ENCODE measurements around the gene CMSS1.

CMSS1 gene

DNA sequence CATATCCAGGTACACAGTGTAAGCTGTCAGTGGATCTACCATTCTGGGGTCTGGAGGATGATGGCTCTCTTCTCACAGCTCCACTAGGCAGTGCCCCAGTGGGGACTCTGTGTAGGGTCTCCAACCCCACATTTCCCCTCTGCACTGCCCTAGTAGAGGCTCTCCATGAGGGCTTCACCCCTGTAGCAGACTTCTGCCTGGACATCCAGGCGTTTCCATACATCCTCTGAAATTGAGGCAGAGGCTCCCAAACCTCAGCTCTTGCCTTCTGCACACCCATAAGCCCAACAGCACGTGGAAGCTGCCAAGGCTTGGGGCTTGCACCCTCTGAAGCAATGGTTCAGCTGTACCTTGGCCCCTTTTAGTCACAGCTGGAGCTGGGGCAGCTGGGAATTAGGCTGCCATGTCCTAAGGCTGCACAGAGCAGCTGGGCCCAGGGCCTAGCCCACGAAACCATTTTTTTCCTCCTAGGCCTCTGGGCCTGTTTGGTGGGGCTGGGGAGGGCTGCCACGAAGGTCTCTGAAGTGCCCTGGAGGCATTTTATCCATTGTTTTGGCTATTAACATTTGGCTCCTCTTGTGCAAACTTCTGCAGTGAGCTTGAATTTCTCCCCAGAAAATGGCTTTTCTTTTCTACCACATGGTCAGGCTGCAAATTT is 362.2 kb downstream of the CMSS1 start:
- DNase-seq (ENCODE audit: low spot score) = no peak

DNA sequence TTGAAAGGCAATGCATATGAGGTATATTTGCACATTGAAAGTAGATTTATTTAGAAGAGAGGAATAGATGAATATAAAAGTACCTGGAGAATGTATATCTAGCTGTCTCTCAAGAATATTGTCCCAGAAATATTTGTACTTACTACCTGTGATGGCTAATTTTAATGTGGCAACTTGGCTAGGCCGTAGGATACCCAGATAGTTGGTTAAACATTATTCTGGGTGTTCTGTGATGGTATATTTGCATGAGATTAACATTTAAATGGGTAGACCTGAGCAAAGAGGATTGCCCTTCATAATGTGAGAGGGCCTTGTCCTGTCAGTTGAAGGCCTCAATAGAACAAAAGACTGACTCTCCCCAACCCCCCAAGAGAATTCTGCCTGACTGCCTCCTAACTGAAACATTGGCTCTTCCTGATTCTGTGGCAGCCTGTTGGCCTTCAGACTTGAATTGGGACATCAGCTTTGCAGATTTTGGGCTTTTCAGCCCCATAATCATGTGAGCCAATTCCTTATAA is 366.0 kb downstream of the CMSS1 start:
- DNase-seq (ENCODE audit: low spot score) = no peak

DNA sequence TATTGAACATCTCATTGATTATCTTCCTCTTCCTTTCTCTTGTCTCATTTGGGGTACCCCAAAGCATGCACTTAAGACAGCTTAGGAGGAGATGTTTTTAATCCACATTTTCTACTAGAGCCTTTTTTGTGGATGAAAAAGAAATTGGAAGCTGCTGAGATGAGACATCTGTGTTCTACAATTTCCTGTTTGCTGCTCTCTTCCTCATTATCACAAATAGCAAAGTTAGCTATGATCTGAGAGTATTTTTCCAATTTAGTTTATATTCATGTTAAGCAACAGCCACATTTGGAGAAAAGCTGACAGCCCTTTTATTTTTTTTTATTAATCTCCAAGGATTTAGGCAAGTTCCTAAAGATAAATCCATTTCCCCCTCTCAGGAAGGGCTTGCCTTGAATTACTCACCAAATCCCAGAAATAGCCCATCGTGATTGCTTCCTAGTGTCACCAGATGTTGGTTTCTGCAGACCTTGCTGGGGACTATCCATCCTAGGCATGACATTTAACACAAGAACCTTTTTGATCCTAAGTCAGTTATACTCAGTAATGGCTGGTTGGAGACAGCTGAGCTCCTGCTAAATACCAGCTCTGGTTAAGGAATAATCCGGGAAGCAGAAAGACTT is 367.4 kb downstream of the CMSS1 start:
- no peak for DNase-seq (ENCODE audit: low spot score)

DNA sequence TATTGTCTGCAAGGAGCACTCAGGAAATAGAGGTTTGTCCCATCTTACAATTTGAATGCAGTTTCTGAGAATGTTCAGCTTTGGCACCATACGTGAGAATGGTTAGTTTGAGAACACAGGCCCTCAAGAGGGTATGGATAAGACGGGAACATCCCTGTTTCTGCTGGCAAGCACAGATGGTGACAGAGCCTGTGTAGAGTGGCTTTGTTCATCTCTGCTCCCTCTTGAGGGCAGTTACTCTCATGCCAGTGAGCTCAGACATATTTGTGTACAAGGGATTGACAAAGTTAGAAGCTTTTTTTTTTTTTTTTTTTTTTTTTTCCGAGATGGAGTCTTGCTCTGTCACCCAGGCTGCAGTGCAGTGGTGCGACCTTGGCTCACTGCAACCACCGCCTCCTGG is 368.2 kb downstream of the CMSS1 start:
- no peak for DNase-seq (ENCODE audit: low spot score)

DNA sequence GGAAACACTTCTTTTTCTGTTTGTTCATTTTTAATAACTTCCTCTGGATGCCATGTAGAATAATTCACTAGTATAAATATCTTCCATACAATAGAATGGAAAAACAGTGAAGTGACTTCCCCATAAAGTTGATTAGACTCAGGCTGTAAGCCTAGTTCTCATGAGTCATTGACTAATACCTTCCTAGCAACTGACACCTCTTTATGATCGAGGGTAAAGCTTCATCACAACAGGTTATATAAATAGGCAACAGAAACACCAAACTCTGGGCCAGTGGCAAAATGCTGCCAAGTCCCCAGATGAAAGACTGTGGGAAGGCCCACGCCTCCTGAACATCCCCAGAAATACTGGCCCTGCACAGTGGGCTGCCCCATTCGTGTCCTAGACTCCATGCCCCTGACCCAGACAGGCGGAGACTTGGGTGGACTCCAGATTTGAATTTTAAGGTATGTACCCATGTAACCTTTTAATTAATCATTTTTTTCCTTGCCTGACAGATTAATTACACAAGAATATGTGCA is 371.8 kb downstream of the CMSS1 start:
- DNase-seq (ENCODE audit: low spot score) = no peak

DNA sequence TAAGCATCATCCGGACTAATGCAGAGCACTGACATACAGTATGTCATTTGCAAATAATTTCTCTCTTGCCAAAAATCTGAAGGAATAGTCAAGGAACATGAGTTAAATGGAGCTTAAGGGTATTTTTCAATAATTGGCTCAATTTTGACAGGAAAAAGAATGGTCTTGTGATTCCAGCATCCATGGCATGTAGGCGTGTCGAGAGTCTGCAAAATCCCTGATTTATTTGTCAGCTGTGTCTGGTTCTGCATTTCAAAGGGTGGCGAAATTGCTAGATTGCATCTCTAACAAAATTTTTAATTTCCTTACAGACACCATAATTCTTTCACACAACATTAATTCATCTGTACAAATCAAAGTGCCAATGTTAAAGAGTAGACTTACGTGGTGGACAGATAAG is 377.7 kb downstream of the CMSS1 start:
- no peak for DNase-seq (ENCODE audit: low spot score)

DNA sequence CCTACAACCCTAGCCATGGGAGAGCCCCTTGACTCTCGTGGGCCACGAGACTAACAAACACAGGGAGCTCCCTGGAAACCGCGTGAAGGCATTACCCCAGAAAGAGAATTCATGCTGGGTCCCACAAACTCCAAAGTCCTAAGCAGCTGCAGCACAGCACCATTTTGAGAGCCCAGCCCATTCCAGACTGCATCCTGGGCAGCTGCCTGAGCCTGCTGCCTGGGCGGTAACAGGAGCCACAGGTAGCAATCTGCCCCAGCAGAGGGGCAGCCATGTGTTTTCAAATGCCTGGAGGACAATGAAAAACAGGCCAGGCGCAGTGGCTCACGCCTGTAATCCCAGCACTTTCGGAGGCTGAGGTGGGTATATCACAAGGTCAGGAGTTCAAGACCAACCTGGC is 380.2 kb downstream of the CMSS1 start:
- DNase-seq (ENCODE audit: low spot score) = no peak

DNA sequence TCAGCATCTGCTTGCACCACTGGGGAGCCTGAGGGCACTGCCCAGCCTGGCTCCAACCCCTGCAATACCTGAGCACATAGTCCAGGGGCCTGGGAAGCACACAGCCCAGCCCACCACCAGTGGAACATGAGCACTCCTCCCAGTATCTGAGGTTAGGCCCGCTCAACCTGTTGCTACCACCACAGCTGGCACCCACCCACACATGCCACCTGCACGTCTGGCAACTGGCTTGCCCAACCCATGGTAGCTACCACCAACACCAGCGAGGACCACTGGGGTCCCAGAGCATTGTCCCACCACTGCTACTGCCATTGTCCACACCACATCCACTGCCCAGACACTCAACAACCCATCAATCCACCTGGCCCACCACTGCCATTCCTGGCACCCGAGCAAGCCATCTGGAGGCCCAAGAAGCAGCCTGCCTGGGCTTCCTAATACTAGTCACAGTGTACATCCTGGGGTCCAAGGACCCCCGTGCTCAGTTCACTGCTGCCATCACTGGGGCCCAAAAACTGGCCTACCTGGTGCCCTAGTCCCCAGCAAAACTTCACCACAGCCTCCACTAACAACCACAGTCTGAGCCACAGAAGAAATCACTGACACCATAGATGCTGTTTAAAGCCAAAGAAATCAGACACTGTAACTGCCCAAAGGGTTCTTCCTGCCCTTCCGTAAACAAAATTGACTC is 381.1 kb downstream of the CMSS1 start:
- DNase-seq (ENCODE audit: low spot score) = no peak

DNA sequence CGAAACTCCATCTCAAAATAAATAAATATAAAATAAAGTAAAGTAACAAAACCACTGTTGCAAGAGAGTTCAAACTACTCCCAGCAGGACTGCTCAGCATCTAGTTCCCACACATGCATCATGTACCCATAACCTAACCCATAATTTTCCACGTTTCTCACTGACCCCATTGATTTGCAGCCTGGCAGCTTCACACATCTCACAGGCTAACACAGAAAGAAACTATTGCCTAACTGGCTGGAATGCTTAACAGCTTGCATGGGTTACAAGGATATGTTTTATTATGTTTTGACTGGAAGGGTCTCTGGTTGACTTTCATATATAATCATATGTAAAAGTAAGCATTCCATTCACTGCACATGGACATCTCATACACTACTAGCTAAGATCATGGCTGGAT is 387.5 kb downstream of the CMSS1 start:
- no peak for DNase-seq (ENCODE audit: low spot score)

DNA sequence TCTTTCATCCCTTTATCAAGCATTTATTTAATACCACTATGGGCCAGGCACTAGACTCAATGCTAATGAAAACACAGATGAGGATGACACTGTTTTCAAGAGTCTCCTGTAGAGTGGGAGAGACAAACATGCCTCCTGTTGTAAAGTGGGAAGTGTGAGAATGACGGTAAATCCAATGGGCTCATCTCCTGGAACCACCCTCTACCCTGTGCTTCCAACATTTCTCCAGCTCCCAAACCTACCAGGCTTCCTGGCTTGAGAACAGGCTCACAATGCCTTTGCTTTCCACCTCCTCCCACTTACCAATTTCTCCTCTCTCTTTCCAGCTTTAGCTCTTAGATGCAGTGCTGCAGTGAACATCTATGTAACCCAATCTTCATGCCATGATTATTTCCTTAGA is 389.0 kb downstream of the CMSS1 start:
- DNase-seq (ENCODE audit: low spot score) = no peak

DNA sequence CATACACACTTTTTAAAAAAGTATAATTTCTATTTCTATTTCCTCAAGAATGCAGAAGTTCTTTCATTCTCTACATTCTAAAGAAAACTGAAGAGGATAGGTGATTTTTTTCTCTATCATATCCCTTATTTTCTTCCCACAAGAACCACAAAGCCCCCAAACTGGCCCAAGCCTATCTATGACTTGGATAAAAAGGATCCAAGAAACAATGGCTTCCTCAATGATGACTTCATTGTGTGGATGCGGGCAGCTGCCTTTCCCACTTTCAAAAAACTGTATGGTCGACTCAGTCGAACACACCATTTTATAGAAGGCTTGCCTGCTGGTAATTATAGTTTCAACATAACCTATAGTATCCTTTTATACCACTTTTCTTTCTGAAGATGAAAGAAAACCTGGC is 390.2 kb downstream of the CMSS1 start:
- DNase-seq (ENCODE audit: low spot score) = no peak

DNA sequence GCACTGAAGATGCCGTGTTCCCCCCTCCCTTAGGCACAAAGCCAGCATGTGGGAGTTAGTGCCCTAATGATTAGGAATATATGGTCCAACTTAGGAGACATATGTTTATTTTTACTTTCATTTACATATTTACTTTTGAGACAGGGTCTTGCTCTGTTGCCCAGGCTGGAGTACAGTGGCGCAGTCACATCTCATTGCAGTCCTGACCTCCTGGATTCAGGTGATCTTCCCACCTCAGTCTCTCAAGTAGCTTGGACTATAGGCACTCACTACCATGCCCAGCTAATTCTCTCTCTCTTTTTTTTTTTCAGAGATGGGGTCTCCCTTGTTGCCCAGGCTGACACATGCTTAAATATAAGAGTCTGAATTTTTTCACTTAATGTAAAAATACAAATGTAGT is 391.5 kb downstream of the CMSS1 start:
- no peak for DNase-seq (ENCODE audit: low spot score)

DNA sequence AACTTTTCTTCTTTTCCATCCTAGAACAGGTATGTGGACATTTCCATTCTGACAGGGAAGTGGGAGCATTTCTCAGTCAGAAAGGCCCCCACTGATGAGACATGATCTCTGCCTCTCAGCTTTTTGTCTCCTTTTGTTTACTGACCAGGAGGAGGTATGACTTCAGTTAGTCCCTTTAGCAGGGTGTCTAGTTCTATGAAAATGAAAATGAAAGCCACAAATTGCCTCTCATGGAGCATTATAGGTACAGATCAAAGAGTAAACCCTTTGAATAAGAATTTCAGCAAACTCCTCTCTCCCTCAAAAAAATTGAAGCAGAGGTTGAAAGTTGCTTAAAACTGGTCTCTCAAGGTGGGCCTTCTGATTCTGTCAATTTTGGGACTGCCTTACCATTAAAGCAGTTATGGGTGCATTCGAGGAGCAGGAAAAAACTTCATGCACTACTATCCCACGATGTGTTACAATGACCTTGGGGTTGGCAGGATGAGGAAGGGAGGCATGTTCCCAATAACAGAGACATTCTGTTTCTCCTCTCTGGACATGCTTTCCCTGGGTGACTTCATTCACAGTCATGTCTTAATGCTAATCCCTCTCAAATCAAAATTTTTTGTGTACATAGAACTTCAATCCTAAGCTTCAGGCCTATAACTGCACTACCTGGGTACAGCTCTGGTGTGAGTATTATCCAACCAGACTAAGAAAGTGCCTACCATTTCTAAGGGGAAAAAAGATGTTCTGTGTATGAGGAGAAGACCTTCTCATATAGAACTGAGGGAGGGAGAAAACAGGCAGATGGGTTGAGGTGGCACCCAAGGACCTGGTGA is 392.5 kb downstream of the CMSS1 start:
- no peak for DNase-seq (ENCODE audit: low spot score)

DNA sequence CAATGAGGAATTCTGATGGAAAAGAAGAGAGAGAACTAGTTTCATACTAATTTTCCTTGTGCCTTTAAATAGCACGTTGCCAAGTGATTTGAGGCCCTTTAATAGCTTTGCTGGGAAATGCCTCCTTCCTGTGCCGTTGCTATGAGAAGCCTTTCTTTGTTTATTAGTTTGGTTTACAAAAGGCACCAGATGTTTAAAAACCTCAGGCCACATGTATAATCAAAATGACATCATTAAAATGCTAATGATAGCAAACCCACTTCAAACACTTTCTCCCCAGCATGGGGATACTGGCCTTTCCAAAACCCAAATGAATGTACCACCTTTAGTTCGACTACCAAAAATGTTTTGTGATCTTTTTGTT is 393.1 kb downstream of the CMSS1 start:
- no peak for DNase-seq (ENCODE audit: low spot score)

DNA sequence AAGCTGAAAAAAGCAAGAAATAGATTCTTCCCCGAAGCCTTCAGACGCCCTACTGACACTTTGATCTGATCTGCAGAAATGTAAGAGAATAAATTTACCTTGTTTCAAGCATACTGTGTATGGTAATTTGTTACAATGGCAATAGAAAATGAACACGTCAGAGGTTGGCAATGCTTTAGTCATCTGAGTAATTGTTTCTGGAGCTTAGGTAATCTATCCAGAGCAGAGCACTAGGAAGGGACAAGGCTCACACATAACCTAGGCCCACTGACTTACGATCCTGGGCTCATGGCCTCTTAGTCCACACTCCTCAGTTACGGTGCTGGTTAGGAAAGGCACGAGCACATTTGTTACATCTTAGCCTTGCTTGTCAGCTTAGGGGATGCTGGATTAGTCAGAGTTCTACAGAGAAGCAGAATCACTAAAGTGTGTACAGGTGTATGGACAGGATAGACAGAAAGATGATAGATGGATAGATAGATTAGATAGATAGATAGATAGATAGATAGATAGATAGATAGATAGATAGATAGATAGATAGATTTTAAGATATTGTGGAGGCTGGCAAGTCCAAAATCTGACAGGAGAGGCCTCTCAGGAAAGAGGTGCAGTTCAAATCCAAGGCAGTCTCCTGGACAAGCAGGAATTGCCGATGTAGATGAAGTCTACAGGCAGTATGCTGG is 396.4 kb downstream of the CMSS1 start:
- DNase-seq (ENCODE audit: low spot score) = peak; percentile 12

DNA sequence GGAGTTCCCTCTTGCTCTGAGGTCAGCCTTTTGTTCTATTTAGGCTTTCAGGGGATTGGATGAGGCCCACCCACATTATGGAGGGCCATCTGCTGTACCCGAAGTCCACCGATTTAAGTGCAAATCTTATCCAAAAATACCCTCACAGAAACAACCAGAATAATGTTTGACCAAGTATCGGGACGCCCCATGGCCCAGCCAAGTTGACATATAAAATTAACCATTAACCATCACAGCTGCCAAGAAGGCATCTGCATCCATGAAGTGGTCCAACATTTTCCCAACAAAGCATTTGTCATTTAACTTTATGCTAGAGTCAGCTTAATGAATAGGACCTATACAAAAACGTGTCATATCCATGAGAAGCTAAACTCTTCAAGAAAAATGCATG is 396.9 kb downstream of the CMSS1 start:
- DNase-seq (ENCODE audit: low spot score) = no peak

DNA sequence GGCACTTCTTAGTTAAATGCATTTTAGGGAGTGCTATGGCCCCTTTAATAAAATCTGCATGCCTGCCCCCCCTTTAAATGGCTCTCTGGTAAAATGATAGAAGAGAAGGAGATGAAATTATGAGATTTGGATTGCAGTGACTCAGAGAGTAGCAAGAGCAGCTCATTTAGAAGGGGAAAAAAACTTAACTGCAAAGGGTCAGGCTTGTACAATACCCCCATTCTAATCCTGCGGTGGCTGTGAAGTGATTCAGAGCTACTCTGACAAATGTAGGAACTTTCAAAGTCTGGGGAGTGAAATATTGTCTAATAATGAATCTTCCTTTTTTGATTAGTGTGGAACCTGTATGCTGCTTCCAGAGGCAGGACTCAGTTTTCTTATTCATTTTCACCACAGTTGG is 399.1 kb downstream of the CMSS1 start:
- DNase-seq (ENCODE audit: low spot score) = no peak

DNA sequence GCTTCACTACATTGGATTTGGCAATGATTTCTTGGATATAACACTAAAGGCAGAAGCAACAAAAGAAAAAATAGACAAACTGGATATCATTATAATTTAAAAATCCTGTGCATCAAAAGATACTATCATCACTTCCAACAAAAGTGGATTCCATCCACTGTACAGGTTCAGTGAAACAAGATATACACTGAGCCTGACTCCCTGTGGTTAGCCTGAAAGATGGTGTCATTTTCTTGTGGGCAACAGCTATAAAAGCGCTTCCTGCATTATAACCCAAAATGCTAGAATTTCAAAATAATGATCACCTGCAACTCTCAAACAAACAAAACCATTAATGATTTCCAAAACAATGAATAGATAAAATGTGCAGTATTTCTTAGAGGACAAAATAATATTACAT is 403.5 kb downstream of the CMSS1 start:
- no peak for DNase-seq (ENCODE audit: low spot score)

DNA sequence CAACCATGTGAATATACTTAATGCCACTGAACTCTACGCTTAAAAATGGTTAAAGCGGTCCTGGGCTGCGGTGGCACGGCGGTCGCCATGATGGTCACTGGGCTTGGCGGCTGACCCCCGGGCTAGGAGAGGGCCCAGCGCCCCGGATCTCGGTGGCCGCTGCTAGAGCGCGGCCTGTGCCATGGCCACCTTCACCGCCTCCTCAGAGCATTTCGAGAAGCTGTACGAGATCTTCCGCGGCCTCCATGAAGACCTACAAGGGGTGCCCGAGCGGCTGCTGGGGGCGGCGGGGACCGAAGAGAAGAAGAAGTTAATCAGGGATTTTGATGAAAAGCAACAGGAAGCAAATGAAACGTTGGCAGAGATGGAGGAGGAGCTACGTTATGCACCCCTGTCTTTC is 407.5 kb downstream of the CMSS1 start:
- no peak for DNase-seq (ENCODE audit: low spot score)

DNA sequence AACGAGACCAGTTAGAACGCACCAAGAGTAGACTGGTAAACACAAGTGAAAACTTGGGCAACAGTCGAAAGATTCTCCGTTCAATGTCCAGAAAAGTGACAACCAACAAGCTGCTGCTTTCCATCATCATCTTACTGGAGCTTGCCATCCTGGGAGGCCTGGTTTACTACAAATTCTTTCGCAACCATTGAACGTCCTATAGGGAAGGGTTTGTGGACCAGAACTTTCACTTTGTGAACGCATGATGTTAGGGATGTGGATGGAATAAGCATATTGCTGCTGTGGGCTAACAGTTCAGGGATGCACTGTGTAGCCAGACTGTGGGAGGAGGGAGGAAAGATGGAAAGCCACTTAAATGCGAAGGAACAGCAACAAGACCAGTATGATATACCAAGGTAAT is 408.2 kb downstream of the CMSS1 start:
- DNase-seq (ENCODE audit: low spot score) = no peak

DNA sequence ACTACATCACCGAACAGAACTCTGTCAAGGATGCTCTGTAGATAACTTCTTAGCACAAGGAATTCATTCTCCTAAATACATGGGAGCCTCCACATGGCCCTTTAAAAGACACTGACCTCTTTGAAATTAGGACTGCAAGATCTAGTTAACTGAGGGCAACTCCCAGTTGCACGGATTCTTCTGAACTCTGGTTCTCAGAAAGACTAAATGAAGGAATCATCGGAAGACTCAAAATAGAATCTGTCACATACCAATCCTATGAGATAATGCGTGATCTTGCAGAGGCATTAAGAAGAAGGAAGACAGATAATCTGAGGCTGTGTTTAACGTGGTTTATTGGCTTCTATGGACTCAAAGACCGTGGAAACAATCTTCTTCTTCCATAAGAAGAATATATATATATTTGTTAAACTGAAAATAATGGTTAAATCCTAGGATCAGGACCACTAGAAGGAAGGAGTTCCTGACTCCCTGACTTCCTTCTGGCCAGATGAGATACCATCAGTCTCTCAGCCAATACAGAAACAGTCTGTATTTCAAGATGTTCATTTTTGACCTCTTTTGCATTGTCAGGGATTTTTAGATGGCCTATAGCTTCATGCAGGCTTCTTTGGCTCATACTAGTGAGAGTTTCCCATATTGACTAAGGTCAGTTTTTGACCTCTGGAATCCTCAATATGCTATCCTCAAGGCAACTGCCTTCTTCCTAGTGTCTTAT is 409.2 kb downstream of the CMSS1 start:
- DNase-seq (ENCODE audit: low spot score) = peak; percentile 33
